Fibroblast of pulmonary artery (primary cell): ENCODE data around the gene TRAF1.

ENCODE experiments used
- DNase-seq: peaks from one replicate; pipeline ENCODE4 v3.0.0-alpha.2; 2010; ENCODE audit warnings: low read depth
- H3K4me3 ChIP-seq: replicated peaks from 2 replicates; pipeline ENCODE4 v1.5.1; 2011; ENCODE audit warnings: low read depth, mild to moderate bottlenecking, control low read depth, low read length, moderate library complexity
- CTCF ChIP-seq: IDR thresholded peaks from 2 replicates; pipeline ENCODE4 v1.5.1; 2011; ENCODE audit warnings: mild to moderate bottlenecking, control low read depth, low read length, inconsistent platforms; ENCODE audit errors: missing control alignments

Gene TRAF1

DNA sequence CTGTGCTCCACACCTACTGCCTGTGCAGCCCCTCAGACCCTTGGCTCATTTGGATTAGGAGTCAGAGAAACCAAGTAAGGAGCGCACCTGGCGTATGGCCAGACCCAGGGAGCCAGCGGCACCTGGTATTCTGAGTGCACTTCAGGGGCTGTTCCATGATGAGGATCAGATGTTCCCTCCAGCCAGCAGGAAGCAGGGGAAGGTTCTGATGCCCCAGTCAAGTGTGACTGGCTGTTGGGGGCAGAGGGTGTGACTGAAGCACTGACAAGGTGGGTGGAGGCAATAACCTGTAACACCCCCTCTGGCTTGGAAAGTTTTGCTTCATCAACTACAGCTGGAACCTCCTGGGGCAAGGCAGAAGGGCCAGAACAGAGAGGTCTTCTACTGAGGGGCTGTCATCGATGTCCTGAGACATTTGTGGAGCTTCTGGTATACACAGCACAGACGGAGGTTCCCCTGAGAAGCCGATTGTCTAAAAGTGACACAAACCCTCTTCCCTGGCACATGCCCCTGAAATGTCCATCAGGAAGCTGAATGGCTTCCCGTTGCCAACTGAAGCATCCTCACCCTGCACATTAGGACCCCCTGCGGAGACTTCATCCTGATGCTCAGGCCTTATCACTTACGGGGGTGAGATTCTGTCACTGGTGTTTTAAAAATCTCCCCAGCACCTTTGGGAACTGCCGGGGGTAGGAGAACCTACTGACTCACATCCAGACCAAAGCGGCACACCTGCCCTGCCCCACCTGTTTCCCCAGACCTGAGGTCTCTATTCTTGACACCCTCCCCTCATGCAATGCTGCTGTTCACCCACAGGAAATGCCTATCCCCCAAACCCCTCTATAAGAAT lies 21.1 kb downstream of the TRAF1 start:
- TF ChIP-seq CTCF, result no peak
- H3K4me3 ChIP-seq, result no peak overlapping the region
- DNase-seq, result no peak

DNA sequence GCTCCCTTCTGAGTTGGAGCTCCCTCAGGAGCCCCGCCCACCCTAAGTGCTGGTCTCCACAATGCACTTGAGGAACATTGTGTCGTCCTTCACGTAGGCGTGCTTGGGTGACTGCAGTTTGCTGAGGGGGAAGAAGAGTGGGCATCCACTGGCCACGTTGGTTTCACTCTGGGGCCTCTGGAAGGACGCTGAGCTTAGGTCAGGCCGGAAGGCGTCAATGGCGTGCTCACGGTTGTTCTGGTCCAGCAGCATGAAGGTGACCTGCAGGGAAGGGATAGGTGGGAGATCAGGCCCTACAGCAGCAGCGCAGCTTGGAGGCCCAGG lies 21.7 kb downstream of the TRAF1 start:
- DNase-seq, result no peak
- TF ChIP-seq CTCF, result no peak
- no peak overlapping the region for H3K4me3 ChIP-seq

- no peak for TF ChIP-seq CTCF
- no peak for DNase-seq
- H3K4me3 ChIP-seq, result no peak overlapping the region
Measured at GRCh38 chr9:120904061-120904977, 22.3 kb downstream of the TRAF1 start.

DNA sequence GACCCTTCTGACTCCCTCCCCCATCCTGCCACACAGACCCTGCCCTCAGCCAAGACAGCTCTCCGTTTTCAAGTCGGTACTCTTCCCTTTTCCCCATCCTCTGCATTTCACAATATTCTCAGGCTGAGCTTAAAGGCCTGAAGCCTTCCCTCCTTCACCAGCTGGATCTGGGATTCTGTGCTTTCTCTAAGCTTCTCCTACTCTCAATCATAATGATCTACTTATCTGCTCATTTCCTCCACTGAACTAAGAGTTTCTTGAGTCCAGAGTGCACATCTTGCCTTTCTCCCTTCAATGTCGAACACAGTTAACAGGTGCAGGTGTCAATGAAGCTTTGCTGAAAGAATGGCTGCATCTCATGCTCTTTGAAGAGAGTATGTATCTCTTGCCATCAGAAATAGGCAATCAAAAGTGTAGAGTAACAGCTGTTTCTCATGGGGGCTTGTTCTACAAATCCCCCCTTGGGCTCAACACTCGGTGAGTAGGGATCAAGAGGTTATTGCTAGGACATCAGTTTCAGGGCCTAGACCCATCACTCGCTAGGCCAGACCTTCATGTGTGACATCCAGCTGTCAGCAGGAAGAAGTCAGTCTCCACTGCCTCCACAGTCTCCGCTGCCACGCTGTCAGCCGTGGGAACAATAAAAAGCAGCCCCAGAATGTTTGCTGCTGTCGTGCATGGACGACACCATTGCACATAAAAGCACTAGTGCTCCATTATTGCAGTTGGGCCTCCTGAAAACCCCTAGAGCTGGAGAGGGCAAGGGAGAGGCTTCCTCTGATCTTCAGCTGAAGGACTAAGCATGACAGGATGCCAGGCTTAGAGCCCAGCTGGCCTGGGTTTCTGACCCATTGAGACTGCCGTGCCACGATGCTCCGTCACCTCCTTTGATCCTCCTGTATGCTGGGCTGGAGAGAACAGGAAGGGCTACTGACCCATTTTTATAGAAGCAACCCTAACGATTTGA lies 23.7 kb downstream of the TRAF1 start:
- no peak overlapping the region for H3K4me3 ChIP-seq
- no peak for DNase-seq
- no peak for TF ChIP-seq CTCF

DNA sequence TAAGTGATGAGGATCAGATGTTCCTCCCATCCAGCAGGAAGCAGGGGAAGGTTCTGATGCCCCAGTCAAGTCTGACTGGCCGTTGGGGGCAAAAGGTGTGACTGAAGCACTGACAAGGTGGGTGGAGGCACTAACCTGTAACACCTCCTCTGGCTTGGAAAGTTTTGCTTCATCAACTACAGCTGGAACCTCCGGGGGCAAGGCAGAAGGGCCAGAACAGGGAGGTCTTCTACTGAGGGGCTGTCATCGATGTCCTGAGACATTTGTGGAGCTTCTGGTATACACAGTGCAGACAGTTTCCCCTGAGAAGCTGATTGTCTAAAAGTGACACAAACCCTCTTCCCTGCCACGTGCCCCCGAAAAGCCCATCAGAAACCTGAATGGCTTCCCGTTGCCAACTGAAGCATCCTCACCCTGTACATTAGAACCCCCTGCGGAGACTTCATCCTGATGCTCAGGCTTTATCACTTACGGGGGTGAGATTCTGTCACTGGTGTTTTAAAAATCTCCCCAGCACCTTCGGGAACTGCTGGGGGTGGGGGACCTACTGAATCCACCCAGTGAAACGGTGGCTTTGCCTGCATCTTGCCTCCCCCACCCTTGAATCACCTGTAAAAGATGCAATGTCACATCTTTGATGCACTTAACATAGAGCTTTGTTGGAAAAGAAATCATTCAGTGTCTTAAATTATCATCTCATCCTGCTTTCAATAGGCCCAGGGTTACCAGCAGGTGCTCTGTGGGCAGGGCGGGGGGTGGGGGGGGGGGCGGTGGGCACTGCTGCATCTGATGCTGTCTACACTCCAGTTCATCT lies 24.6 kb downstream of the TRAF1 start:
- DNase-seq, result no peak

More for the DNA sequence above, 24.6 kb downstream of the TRAF1 start:
- TF ChIP-seq CTCF, result no peak
- H3K4me3 ChIP-seq, result no peak overlapping the region
